K562 (cell line): ENCODE data around the gene BCAN. TPM values are rescaled to one million over a fixed set of nuclear protein-coding genes. Genes with fewer than 3 reads are reported as not detected.

Source experiments
- ADNP ChIP-seq: fragments of 200-800 bp; sonication (Bioruptor generic); IDR thresholded peaks from 2 replicates; pipeline ENCODE4 v1.6.1; 2016; ENCODE audit warnings: missing genetic modification characterization, missing compliant biosample characterization
- BCOR ChIP-seq: fragments of 450-650 bp; IDR thresholded peaks from 2 replicates; pipeline ENCODE4 v1.6.1; 2016
- EGR1 ChIP-seq: fragments of 450-650 bp; conservative IDR thresholded peaks from 2 replicates; pipeline ENCODE4 v1.6.1; 2017; ENCODE audit warnings: mild to moderate bottlenecking
- HDAC2 ChIP-seq: fragments of 450-650 bp; IDR thresholded peaks from 2 replicates; pipeline ENCODE4 v1.6.1; 2016; ENCODE audit warnings: mild to moderate bottlenecking
- JUN ChIP-seq, 2 experiments: sonication (generic) in 1 of 2; formaldehyde crosslinking in 1 of 2; IDR thresholded peaks; 2 replicates each; pipeline versions ENCODE4 v1.6.1 to v1.8.0; 2012 to 2022; ENCODE audit warnings: borderline replicate concordance in 2 of 2, mild to moderate bottlenecking in 2 of 2, improper control_type of control experiment in 1 of 2, low read depth in 1 of 2, low read length in 1 of 2, missing genetic modification reagents in 1 of 2
- MAZ ChIP-seq, 2 experiments: fragments of 450-650 bp in 1 of 2; sonication (generic) in 1 of 2; formaldehyde crosslinking; IDR thresholded peaks in 1 of 2; conservative IDR thresholded peaks in 1 of 2; 2 replicates each; pipeline versions ENCODE4 v1.4.0 to v1.5.0; 2020; ENCODE audit warnings: mild to moderate bottlenecking in 1 of 2, missing genetic modification reagents in 1 of 2
- NR2C2 ChIP-seq, 2 experiments: fragments of 200-800 bp in 1 of 2; sonication (Bioruptor generic) in 1 of 2; sonication (generic) in 1 of 2; formaldehyde crosslinking in 1 of 2; IDR thresholded peaks; 2 replicates each; pipeline versions ENCODE4 v1.6.1 to v1.8.0; 2016 to 2022; ENCODE audit warnings: mild to moderate bottlenecking in 1 of 2, missing compliant biosample characterization in 1 of 2, missing genetic modification characterization in 1 of 2, missing genetic modification reagents in 1 of 2
- NR4A1 ChIP-seq, 2 experiments: fragments of 250-450 bp in 1 of 2; fragments of 450-650 bp in 1 of 2; sonication (Bioruptor Pico) in 1 of 2; IDR thresholded peaks; 2 replicates each; pipeline versions ENCODE4 v1.4.0 to v1.6.1; 2016 to 2020; ENCODE audit warnings: mild to moderate bottlenecking in 2 of 2, missing compliant biosample characterization in 1 of 2, missing genetic modification characterization in 1 of 2, moderate library complexity in 1 of 2
- RB1 ChIP-seq: fragments of 450-650 bp; IDR thresholded peaks from 2 replicates; pipeline ENCODE4 v1.6.1; 2017; ENCODE audit warnings: low read depth, mild to moderate bottlenecking
- ZKSCAN8 ChIP-seq: fragments of 200-800 bp; sonication (Bioruptor generic); IDR thresholded peaks from 2 replicates; pipeline ENCODE4 v1.6.1; 2016; ENCODE audit warnings: missing genetic modification characterization, missing compliant biosample characterization
- ZNF644 ChIP-seq: fragments of 200-800 bp; sonication (Bioruptor generic); IDR thresholded peaks from 2 replicates; pipeline ENCODE4 v1.6.1; 2016; ENCODE audit warnings: low read depth, missing genetic modification characterization, missing compliant biosample characterization
- polyA plus RNA-seq, 8 experiments: library from polyadenylated mRNA; depleted of rRNA in 4 of 8; stranded (reverse) in 5 of 8; unstranded in 3 of 8; fragments of >200 nt; fragmentation: Nextera tagmentation in 2 of 8; fragmentation: Illumina TruSeq in 1 of 8; extraction: Ambion mirVana in 2 of 8; extraction: Trizol in 1 of 8; gene quantifications; 2 replicates each; pipeline versions ENCODE4 v1.2.1 to v1.2.3, GENCODE V29; 2011 to 2014; ENCODE audit warnings: inconsistent platforms in 1 of 8, missing spikeins in 1 of 8
- total RNA-seq, 7 experiments: library from RNA; depleted of rRNA in 6 of 7; stranded (reverse); fragments of >200 nt in 6 of 7; fragmentation: Illumina TruSeq in 2 of 7; extraction: Trizol in 2 of 7; gene quantifications; 2 replicates each; pipeline versions ENCODE4 v1.2.1 to v1.2.3, GENCODE V29; 2011 to 2021; ENCODE audit warnings: low replicate concordance in 1 of 7
- TF ChIP-seq, protein P1 (sequence below): fragments of 250-450 bp; sonication (Bioruptor Pico); IDR thresholded peaks from 2 replicates; pipeline ENCODE4 v1.9.0; 2021; ENCODE audit warnings: mild to moderate bottlenecking
- TF ChIP-seq, protein P2 (sequence below): fragments of 450-650 bp; IDR thresholded peaks from 2 replicates; pipeline ENCODE4 v1.6.1; 2018; ENCODE audit warnings: mild to moderate bottlenecking, low read depth; ENCODE audit not compliant: partially characterized antibody
- TF ChIP-seq, protein P3 (sequence below), 2 experiments: IDR thresholded peaks; 2 replicates each; pipeline ENCODE4 v1.6.1; 2012; ENCODE audit warnings: improper control_type of control experiment in 2 of 2, low read depth in 2 of 2, low read length in 2 of 2, borderline replicate concordance in 1 of 2

The BCAN gene
- total and polyA plus RNA-seq, 9 of the 15 experiments (the other 6 are each of a cell fraction or from before 2014, with no cell fraction given): 0.04 to 0.33 (median 0.14) TPM; not detected in 5

DNA sequence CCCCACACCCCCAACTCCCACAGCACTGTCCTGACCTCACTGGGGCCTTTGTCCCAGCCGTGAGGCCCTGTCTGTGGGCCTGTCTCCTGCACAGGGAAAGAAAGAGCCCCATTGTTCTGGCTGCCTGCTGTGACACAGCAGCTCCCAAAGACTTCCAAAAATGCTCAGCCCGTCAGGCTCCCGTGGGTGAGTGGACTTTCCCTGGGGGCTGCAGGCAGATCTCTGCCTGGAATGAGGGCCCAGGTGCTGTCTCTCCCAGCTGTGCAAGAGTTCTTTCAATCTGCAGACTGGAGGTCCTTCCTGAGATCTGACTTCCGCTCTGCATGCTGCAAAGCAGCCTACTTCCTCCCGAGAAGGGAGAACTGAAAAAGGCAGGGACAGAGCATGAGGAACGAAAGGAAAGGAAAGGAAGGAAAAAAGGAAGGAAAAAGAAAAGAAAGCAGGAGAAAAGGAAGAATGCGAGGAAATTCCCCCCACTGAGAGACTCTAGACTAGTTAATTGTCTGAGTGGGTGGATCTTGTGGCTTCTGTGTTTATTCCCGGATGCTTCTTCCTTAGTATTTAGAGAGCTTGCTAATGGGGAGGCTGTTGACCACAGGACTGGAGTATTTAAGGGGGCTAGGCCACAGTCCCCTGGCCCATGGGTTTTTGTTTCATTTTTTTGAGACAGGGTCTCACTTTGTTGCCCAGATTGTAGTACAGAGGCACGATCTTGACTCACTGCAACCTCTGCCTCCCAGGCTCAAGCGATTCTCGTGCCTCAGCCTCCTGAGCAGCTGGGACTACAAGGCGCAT lies 20.3 kb downstream of the BCAN start (continued):
- TF ChIP-seq, protein P1, sequence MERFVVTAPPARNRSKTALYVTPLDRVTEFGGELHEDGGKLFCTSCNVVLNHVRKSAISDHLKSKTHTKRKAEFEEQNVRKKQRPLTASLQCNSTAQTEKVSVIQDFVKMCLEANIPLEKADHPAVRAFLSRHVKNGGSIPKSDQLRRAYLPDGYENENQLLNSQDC (CRISPR knock-in tag): no peak
- peak; percentile 86; the same call in 1 of the 2 replicates for TF ChIP-seq ADNP (tag)
- TF ChIP-seq, protein P2, sequence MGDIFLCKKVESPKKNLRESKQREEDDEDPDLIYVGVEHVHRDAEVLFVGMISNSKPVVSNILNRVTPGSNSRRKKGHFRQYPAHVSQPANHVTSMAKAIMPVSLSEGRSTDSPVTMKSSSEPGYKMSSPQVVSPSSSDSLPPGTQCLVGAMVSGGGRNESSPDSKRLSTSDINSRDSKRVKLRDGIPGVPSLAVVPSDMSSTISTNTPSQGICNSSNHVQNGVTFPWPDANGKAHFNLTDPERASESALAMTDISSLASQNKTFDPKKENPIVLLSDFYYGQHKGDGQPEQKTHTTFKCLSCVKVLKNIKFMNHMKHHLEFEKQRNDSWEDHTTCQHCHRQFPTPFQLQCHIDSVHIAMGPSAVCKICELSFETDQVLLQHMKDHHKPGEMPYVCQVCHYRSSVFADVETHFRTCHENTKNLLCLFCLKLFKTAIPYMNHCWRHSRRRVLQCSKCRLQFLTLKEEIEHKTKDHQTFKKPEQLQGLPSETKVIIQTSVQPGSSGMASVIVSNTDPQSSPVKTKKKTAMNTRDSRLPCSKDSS: no peak
- peak; percentile 64 for TF ChIP-seq EGR1
- TF ChIP-seq, protein P3, sequence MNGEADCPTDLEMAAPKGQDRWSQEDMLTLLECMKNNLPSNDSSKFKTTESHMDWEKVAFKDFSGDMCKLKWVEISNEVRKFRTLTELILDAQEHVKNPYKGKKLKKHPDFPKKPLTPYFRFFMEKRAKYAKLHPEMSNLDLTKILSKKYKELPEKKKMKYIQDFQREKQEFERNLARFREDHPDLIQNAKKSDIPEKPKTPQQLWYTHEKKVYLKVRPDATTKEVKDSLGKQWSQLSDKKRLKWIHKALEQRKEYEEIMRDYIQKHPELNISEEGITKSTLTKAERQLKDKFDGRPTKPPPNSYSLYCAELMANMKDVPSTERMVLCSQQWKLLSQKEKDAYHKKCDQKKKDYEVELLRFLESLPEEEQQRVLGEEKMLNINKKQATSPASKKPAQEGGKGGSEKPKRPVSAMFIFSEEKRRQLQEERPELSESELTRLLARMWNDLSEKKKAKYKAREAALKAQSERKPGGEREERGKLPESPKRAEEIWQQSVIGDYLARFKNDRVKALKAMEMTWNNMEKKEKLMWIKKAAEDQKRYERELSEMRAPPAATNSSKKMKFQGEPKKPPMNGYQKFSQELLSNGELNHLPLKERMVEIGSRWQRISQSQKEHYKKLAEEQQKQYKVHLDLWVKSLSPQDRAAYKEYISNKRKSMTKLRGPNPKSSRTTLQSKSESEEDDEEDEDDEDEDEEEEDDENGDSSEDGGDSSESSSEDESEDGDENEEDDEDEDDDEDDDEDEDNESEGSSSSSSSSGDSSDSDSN (IDR thresholded peaks at IDR 0.05; ENCODE audit: borderline replicate concordance in 1 of 2, low read depth in 2 of 2, low read length in 2 of 2): 0 out of 4 replicates have a peak, but pooled peaks of 1 of the 2 experiments have one; percentile 16
- peak; percentile 94 for TF ChIP-seq HDAC2
- TF ChIP-seq ZNF644 (tag): peak; percentile 43; the same call in 1 of the 2 replicates
- peak; percentile 99 for TF ChIP-seq BCOR
- TF ChIP-seq NR4A1 (CRISPR knock-in tag; IDR thresholded peaks at IDR 0.05): peak; percentile 31; the same call in 1 of the 2 replicates
- no peak for TF ChIP-seq NR4A1 (tag; IDR thresholded peaks at IDR 0.05)
- no peak for TF ChIP-seq JUN (IDR thresholded peaks at IDR 0.05; ENCODE audit: borderline replicate concordance, low read depth, low read length)
- no peak for TF ChIP-seq JUN (CRISPR knock-in tag; IDR thresholded peaks at IDR 0.05; ENCODE audit: borderline replicate concordance)
- TF ChIP-seq NR2C2 (CRISPR knock-in tag; IDR thresholded peaks at IDR 0.05): 0 out of 2 replicates have a peak, but pooled peaks have one; percentile 21
- TF ChIP-seq NR2C2 (tag; IDR thresholded peaks at IDR 0.05): no peak
- 0 out of 4 replicates have a peak, but pooled peaks of 1 of the 2 experiments have one; percentile 24 for TF ChIP-seq MAZ (CRISPR knock-in tag; conservative IDR thresholded peaks at IDR 0.05 in 1 of 2, IDR thresholded peaks at IDR 0.05 in 1 of 2)
- TF ChIP-seq ZKSCAN8 (CRISPR knock-in tag): 0 out of 2 replicates have a peak, but pooled peaks have one; percentile 15
- TF ChIP-seq RB1: no peak
